Kidney capillary endothelial cell (primary cell): Measurements from ENCODE around the gene MAP2K3.

Experiments
- DNase-seq: peaks from one replicate; pipeline ENCODE4 v3.0.0-alpha.2; 2018; ENCODE audit warnings: low spot score

Gene MAP2K3

DNA sequence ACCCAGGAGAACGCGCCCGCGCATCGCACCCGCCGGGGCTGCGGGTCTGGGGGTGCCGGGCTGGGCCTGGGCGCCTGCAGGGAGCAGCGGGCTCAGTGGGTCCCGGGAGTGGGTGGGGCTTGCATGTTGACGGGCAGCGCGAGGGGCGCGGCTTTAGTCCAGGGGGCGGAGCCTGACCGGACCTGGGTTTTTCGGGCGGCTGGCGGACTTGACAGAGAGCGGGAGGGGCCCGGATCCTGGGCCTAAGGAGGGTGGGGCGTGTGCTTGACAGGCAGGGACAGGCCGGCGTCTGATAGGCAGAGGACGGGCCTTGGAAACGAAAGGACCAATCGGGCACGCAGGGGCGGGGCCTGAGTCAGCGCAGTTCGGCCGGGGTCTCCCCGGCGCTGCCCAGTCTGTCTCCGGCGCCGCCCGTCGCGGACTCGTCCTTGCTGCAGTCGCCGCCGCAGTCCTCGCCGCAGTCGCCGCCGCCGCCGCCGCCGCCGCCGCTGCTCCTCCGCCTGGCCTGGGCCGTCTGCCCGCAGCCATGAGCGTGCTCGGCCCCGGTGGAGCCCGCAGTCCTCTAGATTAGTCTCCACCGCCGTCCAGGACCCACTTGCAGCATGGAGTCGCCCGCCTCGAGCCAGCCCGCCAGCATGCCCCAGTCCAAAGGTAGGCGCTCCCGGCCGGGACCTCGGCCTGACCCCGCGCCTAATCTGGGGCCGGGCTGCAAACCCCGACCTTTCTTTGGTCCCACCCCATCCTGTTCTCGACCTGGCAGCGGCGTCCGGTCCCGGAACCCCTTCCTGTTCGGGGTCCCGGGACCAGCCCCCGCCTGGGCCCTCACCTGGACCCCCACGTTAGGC is at the start of gene MAP2K3:
TSS of gene MAP2K3 (plus strand) at position 393 of the 845 bp plus-strand sequence. CDS start at position 603, 210 bp downstream.
- peak; percentile 96 for DNase-seq

DNA sequence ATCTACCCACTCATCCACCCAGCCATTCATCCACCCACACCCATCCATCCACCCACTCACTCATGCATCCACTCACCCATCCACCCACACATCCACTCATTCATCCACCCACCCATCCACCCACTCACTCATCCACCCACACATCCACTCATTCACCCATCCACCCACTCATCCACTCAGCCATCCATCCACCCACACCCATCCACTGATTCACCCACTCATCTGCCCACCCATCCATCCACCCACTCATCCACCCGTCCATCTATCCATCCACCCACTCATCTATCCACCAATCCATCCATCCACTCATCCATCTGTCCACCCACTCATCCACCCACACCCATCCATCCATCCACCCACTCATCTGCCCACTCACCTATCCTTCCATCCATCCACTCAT is 48.6 kb upstream of the MAP2K3 start:
- DNase-seq: no peak

DNA sequence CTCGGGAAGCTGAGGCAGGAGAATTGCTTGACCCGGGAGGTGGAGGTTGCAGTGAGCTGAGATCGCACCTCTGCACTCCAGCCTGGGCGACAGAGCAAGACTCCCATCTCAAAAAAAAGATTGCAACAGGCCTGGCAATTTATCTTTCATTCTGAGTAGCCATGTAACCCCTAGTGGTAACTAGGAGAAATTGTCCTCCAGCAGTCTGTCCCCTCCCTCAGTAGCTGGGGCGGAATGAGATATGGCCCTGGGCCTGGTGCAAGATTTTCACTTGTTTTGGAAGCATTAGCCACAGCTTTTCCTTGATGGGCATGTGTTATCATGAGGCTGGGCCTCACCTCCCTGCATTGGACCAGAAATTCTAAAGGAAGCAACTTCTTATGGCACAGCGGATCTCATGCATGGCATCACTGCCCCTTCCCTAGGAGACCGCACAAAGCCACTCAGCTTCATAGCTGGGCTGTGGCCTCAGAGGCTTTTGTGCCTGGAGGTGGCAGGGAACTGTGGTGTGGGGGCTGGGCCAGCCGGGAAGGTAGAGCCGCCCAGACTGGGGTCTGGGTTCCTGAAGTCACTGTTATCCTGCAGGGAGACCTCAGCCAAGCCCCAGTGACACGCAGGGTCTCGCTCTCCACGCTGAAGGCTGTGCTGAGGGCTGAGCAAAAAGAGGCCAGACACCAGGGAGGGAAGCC is 44.7 kb upstream of the MAP2K3 start:
- DNase-seq: no peak

DNA sequence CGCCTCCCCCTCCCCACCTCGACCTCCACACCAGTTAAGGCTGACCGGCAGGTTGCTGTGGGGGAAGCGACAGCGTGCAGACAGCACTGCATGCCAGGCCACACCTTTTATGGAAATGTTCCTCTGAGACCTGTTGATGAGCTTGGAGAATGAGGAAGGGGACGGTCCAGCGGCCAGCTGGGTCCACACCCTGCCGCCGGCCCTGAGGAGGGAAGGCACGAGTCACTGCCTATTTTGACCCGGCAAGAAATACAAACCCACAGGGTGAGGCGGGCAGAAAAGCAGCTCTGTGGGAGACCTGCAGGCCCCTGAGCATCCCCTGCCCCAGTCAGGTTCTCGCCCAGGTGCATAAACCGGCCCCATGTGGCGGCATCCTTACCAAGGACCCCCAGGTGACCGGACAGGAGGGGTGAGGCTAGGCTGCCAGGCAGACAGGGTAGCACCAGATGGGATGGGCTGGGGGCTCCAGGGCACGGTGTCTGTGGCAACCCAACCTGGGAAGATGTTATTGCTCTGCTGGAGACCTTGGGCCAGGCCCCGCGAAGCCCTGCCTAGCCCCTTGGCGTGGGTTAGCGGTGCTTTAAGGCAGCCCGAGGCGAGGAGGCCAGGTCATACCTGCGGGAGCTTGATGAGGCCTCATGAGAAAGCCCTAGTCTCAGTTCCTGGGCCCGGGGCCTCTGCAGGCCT is 44.0 kb upstream of the MAP2K3 start:
- DNase-seq: no peak

DNA sequence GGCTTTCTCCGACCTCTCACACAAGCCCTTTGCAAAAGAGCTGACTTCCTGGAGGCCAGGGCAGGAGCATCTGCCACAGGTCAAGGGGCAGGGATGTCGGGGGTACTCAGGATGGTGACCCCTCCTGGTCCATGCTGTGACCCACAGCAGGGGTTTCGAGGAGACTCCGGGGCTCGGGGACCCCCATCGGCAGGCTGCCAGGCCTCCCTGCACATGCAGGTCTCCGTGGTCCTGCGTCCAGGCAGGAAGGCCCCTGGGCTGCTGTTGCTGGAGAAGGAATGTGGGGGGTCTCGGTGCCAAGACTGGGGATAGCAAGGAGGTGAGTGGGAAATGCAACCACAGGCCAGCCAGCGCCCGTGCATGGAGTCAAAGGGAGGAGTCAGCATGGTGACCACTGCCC is 42.9 kb upstream of the MAP2K3 start:
- DNase-seq: no peak

DNA sequence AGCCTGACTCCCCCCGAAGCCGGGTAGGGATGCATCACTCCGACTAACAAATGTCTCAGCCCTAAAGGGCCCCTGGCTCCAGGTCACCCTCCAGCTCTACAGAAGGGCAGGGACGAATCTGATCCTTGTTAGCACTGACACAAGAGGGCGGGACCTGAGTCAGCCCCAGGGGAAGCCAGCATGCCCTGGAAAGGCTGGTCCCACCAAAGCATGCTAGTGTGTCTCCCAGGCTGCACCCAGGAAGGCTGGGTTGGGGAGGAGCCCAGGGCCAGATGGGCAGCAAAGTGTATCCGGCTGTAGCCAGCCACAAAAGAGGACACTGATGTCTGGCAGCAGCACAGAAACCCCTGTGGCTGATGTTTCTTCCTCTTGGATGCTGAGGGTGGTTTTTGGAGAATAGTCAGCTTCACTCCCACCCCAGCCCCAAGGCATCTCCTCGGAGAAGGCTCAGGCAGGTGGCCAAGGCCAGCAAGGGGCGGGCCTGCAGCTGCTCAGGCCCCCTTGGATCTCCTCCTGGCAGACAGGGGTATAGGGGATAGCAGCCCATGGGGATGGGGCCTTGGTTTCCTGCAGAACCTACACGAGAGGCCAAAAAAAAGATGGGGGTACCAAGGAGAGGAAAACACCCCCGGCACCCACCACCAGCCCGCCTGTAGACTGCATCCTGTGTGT is 42.3 kb upstream of the MAP2K3 start:
- DNase-seq: no peak

DNA sequence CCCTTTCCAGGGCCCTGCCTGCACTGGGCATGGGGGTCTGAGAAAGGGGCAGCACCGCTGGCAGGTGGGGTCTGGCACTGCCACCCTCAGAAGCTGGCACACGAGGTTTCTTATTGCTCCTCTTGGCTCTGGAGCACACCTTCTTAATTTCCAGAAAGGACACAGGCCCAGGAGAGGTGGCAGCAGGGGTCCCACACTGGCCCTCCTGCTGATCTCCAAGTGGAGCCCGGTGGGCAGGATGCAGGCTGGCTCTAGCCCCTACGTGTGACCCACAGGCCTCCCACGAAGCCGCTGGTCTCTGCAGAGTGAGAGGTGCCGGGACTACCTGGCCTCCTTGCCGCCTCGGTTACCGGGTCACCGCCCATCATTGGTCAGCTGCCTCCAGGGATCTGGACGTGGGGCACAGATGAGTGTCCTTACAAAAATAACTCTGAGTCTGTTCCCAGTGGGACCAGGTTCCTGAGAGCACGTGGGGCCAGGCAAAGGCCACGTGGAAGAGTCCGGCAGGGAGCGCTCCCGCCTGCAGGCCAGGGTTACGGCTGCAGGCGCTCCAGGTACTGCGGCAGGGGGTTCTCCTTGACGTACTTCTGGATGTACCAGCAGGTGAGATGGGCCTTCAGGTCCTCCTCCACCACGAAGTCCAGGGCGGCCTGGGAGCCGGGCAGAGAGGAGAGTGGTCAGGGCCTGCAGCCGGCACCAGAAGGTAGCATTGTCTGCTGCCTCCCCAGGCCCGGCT is 41.6 kb upstream of the MAP2K3 start:
- no peak for DNase-seq

DNA sequence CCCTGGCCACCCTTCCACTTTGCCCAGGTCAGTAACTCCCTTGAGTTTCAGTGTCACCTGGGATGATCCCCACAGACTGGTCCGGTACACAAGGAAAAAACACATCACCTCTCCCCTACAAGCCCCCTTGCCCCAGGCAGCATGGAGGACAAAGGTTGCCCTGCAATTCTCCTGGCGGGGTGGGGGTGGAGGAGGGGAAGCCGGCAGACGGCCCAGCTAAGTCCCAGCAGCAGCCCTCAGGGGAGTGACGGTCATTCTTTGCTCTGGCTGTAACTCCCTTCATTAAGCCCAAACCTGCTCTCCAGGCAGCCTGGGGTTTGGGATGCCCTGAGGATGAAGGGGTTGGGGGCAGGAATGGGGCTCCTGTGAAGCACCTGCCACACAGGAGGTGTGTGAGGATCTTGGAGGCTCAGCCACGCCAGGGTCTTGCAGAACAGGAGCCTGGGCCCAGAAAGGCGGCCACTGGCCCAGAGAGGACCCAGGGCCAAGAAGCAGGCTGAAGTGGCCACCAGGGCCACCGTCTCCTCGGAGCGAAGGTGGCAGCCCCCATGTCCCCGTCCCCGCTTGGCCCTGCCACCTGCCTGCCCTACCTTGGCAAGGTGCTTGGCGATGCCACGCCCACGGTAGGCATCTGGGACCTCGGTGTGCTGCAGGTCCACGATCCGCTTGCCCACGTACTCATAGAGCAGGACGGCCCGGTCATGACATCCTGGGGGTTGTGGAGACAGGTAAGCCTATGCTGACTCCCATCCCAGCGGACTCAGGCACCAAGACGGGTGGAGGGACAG is 40.8 kb upstream of the MAP2K3 start:
- no peak for DNase-seq

DNA sequence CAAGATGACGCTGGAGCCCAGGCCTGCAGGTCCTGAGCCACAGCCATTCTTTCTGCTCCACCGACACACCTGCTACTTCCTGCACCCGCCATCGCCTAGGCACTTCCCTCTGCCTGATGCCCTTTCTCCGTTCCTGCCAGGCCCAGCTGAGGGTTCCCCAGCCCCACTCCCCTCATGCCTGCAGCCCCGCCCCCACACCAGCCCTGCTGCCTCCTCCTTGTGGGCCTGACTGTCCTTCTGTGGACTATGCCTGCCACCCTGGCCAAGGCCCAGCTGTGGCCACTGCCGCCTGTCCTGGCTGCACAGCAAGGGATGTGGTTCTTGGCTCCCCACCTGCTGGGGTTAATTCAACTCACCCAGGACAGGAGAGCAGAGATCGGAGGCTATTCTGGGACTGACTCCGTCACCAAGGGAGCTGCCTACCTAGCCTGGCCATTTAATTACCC is 38.8 kb upstream of the MAP2K3 start:
- no peak for DNase-seq

DNA sequence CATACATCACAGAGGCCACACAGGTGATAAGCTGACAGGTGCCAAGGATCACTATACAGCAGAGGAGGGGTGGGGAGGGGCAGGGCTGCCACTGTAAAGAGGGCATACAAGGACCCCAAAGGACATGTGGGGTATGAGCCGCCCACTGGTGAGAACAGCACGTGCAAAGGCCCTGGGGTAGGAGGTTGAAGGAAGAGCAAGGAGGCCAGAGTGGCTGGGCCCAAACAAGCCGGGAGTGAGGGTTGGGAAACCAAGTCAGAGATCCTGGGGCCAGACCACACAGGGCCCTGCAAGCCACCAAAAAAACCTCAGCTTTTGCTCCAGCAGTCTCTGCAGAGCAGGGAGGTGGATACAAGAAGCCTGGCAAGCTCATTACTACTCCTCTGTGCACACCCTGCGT is 37.8 kb upstream of the MAP2K3 start:
- no peak for DNase-seq

DNA sequence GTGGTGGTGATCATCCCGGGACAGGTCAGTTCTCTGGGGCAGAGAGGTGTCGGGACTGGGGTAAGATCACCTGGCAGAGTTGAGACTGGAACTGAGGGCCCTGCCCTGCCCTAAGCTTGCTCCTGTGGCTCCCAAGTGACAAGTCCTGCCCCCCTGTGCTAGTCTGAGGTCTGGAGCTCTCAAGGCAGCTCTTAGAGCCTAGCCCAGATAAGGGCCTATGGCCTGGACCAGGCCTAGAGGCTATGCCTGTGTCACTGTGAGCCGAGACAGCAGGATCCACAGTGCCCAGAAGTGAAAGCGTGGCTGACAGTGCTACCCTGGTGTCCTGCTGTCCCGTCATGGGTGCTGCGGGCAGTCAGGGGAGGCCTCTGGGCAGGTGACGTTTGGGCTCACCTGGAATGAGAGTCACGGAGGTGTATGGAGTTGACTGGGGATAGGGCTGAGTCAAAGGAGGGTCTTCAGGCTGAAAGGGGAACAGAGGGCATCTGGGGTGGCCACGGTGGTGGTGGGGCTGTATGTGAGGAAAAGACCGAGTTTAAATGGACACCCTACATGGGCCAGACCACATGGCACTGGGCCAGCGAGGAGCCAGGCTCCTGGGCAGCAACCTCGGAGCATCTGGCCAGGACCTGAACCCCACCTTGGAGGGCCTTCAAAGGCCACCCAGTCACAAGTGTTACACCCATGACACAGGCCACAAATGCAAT is 36.8 kb upstream of the MAP2K3 start:
- no peak for DNase-seq

DNA sequence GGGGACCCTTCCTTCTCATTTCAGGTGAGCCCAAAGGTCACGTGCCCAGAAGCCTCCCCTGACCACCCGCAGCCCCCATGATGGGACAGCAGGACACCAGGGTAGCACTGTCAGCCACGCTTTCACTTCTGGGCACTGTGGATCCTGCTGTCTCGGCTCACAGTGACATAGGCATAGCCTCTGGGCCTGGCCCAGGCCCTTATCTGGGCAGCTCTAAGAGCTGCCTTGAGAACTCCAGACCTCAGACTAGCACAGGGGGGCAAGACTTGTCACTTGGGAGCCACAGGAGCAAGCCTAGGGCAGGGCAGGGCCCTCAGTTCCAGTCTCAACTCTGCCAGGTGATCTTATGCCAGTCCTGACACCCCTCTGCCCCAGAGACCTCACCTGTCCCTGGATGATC is 36.0 kb upstream of the MAP2K3 start:
- DNase-seq: no peak

DNA sequence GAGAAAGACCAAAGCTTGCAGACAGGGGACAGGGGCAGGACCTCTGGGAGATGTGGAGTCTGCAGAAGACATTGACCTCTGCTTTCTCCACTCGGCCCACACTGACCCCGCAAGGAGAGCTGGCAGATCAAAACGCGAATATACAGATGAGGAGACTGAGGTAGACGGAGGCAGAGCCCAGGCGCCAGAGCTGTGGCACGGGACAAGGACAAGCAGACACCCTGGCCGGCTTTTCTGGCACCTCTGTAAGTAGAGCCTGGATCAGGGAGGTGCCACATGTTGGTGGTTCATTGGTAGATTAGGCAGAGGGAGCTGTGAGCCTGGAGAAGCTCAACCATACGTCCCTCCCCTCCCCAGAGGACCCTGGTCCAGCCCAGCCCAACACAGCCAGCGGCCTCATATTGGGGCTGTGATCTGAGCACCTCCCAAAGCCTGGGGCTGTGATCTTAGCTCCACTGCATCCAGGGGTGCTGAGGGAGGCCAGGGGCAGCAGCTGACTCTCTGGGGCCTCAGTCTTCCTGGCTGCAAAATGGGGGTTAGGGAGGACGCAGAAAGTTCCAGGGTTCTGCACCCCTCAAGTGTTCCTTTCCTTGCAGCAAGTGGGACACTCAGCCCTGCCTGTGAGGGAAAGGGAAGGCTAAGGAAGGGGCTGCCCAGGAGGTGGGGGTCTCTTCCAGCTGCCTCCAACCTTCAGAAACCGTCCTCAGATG is 35.3 kb upstream of the MAP2K3 start:
- DNase-seq: no peak

DNA sequence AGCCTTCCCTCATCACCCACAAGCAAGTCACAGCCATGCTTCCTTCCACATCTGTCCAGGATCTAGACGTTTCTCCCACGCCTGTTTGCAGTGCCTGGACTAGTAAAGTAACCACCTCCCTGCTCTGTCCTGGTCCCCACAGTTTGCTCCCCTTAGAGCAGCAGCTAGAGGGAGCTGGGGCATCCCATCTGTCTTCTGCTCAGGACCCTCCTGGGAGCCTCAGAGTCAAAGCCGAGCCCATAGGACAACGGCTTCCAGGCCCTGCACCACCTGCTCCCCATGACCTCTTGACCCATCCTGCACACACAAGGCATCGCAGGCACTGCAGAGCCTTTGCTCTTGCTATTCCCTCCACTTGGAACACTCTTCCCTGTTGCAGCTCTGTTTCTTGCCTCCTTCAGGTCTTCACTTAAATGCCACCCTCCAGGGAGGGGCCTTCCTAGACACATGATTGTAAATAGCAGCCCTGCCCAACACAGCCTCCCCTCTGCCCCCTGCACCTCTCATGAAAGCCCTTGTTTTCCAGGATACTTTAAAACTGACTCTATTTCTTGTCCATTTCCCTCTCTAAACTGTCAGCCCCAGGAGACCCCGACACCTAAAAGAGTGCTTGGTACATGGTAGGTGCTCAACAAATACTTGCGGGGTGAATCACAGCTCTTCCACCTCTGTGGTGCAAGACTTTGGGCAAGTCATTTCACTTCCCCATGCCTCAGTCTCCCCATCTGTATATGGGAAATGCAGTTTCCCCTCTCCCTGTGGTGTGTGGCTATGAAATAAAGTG is 34.4 kb upstream of the MAP2K3 start:
- DNase-seq: no peak

DNA sequence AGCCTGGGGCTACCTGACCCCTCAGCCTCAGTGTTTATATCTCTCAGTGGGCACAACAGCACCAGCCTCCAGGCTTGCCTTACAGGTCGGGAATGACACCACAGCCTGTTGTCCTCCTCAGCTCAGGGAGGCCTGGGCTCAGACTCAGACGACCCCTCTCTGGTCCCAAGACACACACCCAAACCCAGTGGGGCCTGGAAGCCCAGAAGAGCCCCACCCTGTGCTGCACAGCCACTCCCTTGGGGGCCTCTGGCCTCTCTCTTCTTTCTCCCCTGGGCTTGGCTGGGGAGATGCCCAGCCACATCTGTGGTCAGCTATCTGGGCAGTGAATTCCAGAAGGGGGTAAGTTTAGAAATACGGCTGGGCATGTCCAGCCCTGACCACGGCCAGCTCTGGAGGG is 33.7 kb upstream of the MAP2K3 start:
- DNase-seq: no peak

DNA sequence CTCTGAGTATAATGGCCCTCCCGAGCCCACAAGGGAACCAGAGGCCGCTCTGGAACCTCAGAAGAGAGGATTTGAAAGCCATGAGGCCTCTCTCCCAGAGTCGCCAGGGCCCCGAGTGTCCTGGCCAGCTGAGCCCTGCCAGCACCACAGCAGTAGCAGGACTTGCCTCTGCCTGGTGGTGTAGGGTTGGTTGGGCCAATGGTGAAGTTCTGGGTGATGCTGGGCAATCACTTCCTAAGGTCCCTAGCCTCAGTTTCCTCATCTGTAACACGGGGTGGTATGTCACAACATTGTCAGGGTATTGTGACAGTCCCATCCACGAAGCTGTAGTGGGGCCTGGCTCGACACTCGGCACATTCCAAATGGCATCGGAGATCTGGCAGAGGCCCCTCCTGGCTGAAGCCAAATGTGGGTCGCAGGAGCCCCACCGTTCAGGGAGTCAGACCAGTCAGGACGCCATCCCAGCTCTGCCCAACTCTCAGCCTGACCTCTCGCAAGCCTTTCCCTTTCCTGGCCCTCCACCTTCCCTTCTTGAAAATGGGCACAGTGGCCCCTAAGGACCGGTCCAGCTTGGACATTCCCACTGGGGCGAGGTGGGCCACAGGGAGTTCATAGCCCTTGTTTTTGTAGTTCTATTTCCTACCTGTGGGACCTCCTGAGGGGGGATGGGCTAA is 33.0 kb upstream of the MAP2K3 start:
- DNase-seq: no peak

DNA sequence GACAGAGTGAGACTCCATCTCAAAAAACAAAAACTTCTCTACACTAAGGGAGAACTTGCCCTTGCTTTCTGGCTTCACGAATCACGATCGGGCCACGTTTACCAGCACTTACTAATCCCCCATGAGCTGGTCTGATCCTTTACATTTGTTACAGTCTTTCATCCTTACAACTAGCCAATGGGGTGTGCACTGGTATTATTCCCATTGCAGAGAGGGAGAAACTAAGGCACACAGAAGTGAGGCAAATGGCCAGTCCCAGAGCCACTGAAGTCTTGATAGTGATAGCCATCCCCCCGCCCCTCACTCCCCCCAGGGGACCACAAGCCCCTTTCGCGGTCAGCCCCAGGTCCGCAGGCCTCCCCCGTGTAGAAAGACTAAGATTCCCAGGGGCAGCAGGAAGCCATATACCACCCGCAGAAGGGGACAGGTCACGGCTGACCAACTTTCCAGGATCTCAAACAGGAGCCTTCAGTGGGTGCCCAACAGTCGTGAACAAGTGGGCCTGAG is 32.2 kb upstream of the MAP2K3 start:
- DNase-seq: no peak
